ENCODE data around the gene GDI1.

Gene GDI1

DNA sequence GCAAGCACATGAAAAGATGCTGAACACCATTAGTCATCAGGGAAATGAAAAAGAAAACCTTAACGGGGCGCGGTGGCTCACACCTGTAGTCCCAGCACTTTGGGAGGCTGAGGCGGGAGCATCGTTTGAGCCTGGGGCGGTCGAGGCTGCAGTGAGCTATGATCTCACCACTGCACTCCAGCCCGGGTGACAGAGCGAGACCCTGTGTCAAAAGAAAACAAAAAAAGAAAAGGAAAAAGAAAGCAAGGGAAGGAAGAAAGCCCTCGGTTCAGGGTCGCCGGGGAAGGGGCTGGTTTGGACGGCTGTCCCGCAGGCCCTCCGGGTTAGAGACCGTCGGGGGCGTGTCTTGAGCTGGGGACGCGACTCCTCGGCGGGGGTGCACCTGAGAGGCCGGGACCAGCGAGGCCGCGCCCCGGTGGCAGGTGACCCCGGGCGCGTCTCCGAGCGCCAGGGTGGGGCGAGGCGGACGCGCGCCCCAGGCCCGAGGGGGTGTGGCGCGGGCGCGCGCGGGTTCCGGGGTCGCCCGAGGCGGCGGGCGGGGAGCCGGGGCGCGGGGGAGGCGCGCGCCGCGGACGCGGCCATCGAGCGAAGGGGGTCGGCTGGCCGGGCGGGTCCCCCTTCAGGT, 20.6 kb downstream of the GDI1 start:
- DNase-seq (ENCODE audit: low read depth) = peak; percentile 72
- H3K4me3 ChIP-seq (ENCODE audit: low read length) = peak overlapping the region; percentile 29
- TF ChIP-seq, protein P1, sequence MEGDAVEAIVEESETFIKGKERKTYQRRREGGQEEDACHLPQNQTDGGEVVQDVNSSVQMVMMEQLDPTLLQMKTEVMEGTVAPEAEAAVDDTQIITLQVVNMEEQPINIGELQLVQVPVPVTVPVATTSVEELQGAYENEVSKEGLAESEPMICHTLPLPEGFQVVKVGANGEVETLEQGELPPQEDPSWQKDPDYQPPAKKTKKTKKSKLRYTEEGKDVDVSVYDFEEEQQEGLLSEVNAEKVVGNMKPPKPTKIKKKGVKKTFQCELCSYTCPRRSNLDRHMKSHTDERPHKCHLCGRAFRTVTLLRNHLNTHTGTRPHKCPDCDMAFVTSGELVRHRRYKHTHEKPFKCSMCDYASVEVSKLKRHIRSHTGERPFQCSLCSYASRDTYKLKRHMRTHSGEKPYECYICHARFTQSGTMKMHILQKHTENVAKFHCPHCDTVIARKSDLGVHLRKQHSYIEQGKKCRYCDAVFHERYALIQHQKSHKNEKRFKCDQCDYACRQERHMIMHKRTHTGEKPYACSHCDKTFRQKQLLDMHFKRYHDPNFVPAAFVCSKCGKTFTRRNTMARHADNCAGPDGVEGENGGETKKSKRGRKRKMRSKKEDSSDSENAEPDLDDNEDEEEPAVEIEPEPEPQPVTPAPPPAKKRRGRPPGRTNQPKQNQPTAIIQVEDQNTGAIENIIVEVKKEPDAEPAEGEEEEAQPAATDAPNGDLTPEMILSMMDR (IDR thresholded peaks at IDR 0.05; ENCODE audit: insufficient read depth, low read depth, low read length, missing control alignments) = no peak

- TF ChIP-seq, protein P1 (IDR thresholded peaks at IDR 0.05; ENCODE audit: insufficient read depth, low read depth, low read length, missing control alignments) = no peak
- peak within 1 kb of the TSS; percentile 60 for H3K4me3 ChIP-seq (ENCODE audit: low read length)
- peak; percentile 45 for DNase-seq (ENCODE audit: low read depth)
Observed at GRCh38 chrX:154458116-154458953, 21.4 kb downstream of the GDI1 start, which contains the start of gene PLXNA3. Gene PLXNA3 (plus strand): TSS chrX:154458281. CDS start chrX:154460184, 1,903 bp downstream.

DNA sequence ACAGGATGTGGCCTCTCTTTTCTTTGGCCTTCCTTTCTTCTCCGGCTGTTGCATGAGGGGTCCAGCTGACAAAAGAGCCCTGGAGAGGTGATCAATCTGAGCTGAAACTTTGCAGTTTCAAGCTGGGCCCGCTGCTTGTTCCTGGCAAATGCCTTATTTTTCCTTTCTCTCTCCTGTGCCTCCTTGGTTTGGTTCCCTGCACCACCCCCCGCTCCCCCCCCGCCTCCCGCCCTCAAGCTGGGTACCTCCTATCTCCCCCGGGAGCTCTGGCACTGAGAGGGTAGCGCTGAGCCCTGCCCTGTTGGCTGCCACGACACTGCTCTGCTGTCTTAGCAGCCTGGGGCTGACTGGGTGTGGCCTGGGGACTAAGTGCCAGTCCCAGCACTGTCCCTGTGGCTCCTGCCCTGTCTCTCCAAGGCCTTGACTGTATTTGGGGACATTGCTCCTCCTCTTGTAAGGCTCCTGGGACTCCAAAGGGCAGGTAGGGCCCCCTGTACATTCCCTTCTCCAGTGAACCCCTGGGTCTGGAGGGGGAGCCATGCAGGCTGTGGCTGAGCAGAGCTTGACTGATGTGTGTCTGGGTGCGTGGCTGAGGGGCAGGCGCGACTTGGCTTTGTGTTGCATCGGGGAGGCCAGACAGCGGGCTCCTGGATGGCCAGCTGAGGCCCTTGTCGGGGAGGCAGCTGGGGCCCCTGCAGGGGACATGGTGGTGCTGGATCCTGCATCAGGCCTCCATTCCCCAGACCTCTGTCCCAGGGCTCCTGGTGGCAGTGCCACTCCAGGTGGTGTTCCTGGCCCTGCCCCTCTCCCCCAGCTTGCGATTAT, 22.2 kb downstream of the GDI1 start:
- TF ChIP-seq, protein P1 (IDR thresholded peaks at IDR 0.05; ENCODE audit: insufficient read depth, low read depth, low read length, missing control alignments) = no peak
- peak; percentile 17 for DNase-seq (ENCODE audit: low read depth)
- peak overlapping the region; percentile 60 for H3K4me3 ChIP-seq (ENCODE audit: low read length)

DNA sequence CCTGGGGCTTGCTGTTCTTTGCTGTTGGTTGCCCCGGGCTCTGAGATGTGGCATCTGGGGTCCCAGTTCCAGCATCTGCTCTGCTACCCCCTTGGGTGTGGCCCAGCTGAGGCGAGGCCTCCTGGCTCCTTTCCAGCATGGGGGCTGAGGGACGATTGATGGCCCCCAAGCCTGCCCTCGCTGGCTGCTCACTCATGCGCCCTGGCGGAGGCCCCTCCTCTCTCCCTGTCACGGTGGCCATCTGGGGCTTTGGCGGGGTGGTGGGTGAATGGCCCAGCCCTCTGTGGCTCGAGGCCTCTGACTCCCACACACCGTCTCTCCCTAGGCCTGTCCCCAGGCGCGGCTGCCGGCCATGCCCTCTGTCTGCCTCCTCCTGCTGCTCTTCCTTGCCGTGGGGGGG, 22.9 kb downstream of the GDI1 start:
- H3K4me3 ChIP-seq (ENCODE audit: low read length) = peak overlapping the region; percentile 60
- TF ChIP-seq, protein P1 (IDR thresholded peaks at IDR 0.05; ENCODE audit: insufficient read depth, low read depth, low read length, missing control alignments) = no peak
- DNase-seq (ENCODE audit: low read depth) = no peak

DNA sequence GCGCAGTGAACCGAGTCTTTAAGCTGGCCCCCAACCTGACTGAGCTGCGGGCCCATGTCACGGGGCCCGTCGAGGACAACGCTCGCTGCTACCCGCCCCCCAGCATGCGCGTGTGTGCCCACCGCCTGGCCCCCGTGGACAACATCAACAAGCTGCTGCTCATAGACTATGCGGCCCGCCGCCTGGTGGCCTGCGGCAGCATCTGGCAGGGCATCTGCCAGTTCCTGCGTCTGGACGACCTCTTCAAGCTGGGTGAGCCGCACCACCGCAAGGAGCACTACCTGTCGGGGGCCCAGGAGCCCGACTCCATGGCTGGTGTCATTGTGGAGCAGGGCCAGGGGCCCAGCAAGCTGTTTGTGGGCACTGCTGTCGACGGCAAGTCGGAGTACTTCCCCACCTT, 23.4 kb downstream of the GDI1 start:
- no peak overlapping the region for H3K4me3 ChIP-seq (ENCODE audit: low read length)
- TF ChIP-seq, protein P1 (IDR thresholded peaks at IDR 0.05; ENCODE audit: insufficient read depth, low read depth, low read length, missing control alignments) = peak; percentile 23
- DNase-seq (ENCODE audit: low read depth) = no peak

DNA sequence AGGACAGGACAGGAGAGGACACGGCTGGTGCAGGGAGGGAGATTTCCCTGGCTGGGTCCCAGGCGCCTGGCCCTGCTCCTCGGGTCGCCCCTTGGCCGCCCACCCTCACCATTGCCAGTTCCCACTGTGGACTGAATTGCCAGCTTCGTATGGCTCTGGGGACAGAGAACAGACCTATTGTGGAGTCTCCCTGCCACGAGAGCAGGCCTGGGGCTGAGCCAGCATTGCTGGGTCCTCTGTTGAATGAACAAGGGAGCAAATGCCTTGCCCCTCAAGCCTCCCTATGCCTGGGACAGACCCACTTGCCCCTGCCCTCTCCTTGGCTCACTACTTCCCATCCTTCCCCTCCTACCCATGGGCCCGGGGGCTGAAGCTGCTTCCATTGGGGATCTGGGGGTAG, 25.4 kb downstream of the GDI1 start:
- TF ChIP-seq, protein P1 (IDR thresholded peaks at IDR 0.05; ENCODE audit: insufficient read depth, low read depth, low read length, missing control alignments) = no peak
- no peak for DNase-seq (ENCODE audit: low read depth)
- no peak overlapping the region for H3K4me3 ChIP-seq (ENCODE audit: low read length)
